Peyer's patch (tissue), 4 donors: ENCODE results near the gene IGSF5.

ENCODE experiments used
- POLR2A ChIP-seq, 2 donors: fragments of 450-650 bp; IDR thresholded peaks; one replicate each; pipeline ENCODE4 v1.5.1; 2017; ENCODE audit warnings: antibody characterized with exemption in 2 of 2, mild to moderate bottlenecking in 2 of 2, moderate library complexity in 2 of 2
- TF ChIP-seq, protein P1 (sequence below), 6 experiments: fragments of 450-650 bp in 4 of 6; fragments of 200-600 bp in 2 of 6; sonication (generic) in 1 of 6; IDR thresholded peaks; one replicate each; pipeline ENCODE4 v1.5.1; 2017 to 2019; ENCODE audit warnings: antibody characterized with exemption in 6 of 6, mild to moderate bottlenecking in 3 of 6, moderate library complexity in 1 of 6

DNA sequence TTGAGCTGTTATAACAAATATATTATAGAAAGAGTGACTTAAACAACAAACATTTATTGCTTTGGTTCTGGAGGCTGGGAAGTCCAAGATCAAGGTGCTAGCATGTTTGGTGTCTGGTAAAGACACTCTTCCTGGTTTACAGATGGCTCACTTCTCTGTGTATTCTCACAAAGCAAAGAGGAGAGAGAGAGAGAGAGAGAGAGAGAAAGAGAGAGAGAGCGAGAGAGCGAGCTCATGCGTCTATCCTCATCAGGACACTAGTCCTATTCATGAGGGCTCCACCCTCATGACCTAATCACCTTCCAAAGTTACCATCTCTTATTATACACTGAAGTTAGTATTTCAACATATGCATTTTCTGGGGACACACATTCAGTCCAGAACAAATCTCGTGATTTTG lies 89.6 kb downstream of the IGSF5 start:
- TF ChIP-seq, protein P1, sequence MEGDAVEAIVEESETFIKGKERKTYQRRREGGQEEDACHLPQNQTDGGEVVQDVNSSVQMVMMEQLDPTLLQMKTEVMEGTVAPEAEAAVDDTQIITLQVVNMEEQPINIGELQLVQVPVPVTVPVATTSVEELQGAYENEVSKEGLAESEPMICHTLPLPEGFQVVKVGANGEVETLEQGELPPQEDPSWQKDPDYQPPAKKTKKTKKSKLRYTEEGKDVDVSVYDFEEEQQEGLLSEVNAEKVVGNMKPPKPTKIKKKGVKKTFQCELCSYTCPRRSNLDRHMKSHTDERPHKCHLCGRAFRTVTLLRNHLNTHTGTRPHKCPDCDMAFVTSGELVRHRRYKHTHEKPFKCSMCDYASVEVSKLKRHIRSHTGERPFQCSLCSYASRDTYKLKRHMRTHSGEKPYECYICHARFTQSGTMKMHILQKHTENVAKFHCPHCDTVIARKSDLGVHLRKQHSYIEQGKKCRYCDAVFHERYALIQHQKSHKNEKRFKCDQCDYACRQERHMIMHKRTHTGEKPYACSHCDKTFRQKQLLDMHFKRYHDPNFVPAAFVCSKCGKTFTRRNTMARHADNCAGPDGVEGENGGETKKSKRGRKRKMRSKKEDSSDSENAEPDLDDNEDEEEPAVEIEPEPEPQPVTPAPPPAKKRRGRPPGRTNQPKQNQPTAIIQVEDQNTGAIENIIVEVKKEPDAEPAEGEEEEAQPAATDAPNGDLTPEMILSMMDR (IDR thresholded peaks at IDR 0.05): no peak
- TF ChIP-seq POLR2A (IDR thresholded peaks at IDR 0.05): no peak
